ENCODE measurements around the gene KLHL13. TPM values are rescaled to one million over a fixed set of nuclear protein-coding genes. Genes with fewer than 3 reads are reported as not detected.
A peak's percentile ranks its signal among the peaks of the same experiment; 100 is the strongest.
"Not testable (repeated sequence)": the region's sequence is repeated elsewhere in the genome, so short reads cannot be mapped to it uniquely, and the experiment has no call there.

The KLHL13 gene
- total RNA-seq, 2 donors from 2014 or later = 1.3 to 1.6 TPM

DNA sequence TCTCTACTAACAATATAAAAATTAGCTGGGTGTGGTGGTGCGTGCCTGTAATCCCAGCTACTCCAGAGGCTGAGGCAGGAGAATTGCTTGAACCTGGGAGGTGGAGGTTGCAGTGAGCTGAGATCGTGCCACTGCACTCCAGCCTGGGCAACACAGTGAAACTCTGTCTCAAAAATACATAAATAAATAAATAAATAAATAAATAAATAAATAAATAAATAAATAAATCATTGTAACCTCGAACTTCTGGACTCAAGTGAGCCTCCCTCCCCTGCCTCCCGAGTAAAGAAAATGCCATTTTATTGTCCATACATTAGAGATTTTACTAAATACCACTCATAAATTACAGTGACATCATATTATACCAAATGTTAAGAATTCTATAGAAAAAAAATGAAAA lies 7.6 kb upstream of the KLHL13 start:
- H3K4me1 Mint-ChIP-seq (ENCODE audit: low read depth); H3K36me3 Mint-ChIP-seq (ENCODE audit: insufficient read depth in 2 of 2); H3K27me3 Mint-ChIP-seq (ENCODE audit: low read depth); H3K4me3 Mint-ChIP-seq; H3K9me3 Mint-ChIP-seq; ATAC-seq (replicated peaks in 1 of 2); DNase-seq; H3K27ac Mint-ChIP-seq: not testable (repeated sequence)

DNA sequence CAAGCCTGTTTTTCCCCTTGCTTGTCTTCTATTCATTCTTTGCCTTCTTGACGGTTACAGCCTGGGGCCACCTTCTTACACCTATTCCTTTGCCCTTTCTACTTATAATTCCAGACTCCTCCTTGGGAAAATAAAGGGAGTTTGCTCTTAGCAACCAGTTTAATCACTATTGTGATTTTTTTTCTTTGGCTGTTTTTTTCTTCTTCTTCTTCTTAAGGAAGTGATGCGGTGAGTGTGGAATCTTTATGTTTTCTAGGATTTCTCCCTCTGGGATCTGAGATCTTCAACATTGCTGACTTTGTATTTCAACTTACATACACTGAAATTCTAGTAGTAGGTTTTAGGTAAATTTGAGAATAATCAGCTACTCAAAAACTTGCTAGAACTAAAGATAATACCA lies 1.1 kb upstream of the KLHL13 start:
- no peak for DNase-seq
- Mint-ChIP-seq H3K36me3 (ENCODE audit: insufficient read depth in 2 of 2) (peaks cover 0 to 3% of the 10 kb centered on the region in 2 donors), H3K4me1 (ENCODE audit: low read depth) (peaks cover 11% of the 10 kb centered on the region), H3K27ac (no peak overlapping the region), H3K27me3 (ENCODE audit: low read depth) (peaks cover 29% of the 10 kb centered on the region), H3K9me3 (no peaks in the 10 kb centered on the region), H3K4me3 (peak overlapping the region; percentile 10 to 72)
- no peak for ATAC-seq (replicated peaks in 1 of 2)

DNA sequence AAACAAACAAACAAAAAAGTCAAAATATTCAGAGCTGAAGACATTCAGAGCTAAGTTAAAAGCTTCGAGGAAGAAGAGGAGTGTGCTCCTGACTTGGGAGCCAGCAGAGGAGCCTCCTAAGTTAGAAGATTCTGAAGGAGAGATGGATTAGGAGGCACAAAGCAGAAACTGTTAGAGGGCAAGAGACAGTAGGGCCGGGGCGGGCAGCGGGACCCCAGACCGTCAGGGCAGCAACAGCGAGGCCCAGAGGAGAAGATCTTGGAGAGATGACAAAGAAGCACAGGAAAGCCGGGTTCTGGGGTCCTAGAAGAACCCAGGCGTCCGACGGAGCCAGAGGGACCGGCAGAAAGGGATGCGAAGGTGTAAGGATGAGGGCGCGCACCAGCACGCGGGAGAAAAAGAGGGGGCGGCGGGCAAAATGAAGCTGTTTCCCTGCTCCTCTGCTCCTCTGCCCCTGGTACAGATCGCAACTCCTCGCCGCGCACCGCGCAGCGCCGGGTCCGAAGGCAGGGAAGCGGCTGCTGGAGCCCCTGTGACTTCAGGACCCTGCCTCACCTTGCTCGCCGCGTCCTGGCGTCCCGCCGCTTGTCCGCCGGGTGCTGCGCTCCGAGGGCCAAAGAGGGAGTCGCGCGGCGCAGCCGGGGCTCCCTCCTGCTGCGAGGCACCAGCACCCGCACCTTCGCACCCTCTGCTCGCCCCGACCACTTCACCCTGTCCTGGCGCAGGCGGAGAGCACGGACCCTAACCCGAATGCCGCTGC lies 477 bp downstream of the KLHL13 start:
- Mint-ChIP-seq H3K9me3 (no peaks in the 10 kb centered on the region), H3K4me1 (ENCODE audit: low read depth) (peaks cover 11% of the 10 kb centered on the region), H3K4me3 (peak overlapping the region; percentile 87 to 88), H3K36me3 (ENCODE audit: insufficient read depth in 2 of 2) (peaks cover 0 to 3% of the 10 kb centered on the region in 2 donors), H3K27ac (peak overlapping the region; percentile 79), H3K27me3 (ENCODE audit: low read depth) (peaks cover 27% of the 10 kb centered on the region)
- ATAC-seq (replicated peaks in 1 of 2) (peak; percentile 51 to 69), DNase-seq (peak; percentile 4 to 23)

DNA sequence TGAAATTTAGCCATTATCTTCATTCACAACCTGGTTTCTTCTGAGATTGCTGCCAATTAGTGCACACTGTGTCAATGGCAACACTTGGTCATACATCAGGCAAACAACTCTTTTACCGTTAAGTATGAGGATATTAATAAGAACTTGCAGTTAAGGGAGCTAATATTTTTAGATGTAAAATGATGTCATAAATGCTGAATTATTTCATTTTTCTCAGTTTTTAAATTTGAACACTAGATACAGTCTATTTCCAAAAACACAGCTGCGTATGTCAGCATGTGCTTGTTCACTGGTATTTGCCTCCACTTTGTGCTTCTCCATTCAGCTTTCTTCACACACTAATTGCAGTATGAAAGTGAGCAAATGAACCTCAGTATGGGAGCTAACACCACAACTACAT lies 1.6 kb downstream of the KLHL13 start:
- H3K27ac Mint-ChIP-seq = no peak overlapping the region
- H3K9me3 Mint-ChIP-seq = no peaks in the 10 kb centered on the region
- peaks cover 11% of the 10 kb centered on the region for H3K4me1 Mint-ChIP-seq (ENCODE audit: low read depth)
- peaks cover 0 to 3% of the 10 kb centered on the region in 2 donors for H3K36me3 Mint-ChIP-seq (ENCODE audit: insufficient read depth in 2 of 2)
- H3K27me3 Mint-ChIP-seq (ENCODE audit: low read depth) = peaks cover 23% of the 10 kb centered on the region
- H3K4me3 Mint-ChIP-seq = no peak overlapping the region
- DNase-seq (no peak), ATAC-seq (replicated peaks in 1 of 2) (no peak)

DNA sequence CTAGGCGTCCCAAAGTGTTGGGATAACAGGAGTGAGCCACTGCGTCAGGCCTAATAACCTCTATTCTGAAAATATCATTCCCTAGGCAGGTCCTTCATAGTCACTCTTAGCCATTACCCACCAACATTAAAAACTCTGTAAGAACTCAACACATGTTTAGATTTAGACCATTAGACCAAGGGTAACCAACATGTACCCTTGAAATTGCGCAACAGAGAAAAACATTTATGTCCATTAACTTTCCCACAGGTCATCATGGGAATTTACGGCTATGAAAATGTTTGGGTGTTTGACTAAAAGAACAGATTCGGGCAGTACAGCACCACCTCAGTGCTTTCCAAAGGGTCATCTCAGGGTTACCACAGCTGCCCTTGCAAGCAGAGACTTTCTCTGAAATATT lies 7.5 kb downstream of the KLHL13 start:
- no peak overlapping the region for H3K4me3 Mint-ChIP-seq
- H3K36me3 Mint-ChIP-seq (ENCODE audit: insufficient read depth in 2 of 2) = no peaks in the 10 kb centered on the region
- H3K27me3 Mint-ChIP-seq (ENCODE audit: low read depth) = peaks cover 8% of the 10 kb centered on the region
- no peaks in the 10 kb centered on the region for H3K9me3 Mint-ChIP-seq
- H3K27ac Mint-ChIP-seq = no peak overlapping the region
- H3K4me1 Mint-ChIP-seq (ENCODE audit: low read depth) = no peaks in the 10 kb centered on the region
- DNase-seq = no peak
- ATAC-seq (replicated peaks in 1 of 2) = no peak

DNA sequence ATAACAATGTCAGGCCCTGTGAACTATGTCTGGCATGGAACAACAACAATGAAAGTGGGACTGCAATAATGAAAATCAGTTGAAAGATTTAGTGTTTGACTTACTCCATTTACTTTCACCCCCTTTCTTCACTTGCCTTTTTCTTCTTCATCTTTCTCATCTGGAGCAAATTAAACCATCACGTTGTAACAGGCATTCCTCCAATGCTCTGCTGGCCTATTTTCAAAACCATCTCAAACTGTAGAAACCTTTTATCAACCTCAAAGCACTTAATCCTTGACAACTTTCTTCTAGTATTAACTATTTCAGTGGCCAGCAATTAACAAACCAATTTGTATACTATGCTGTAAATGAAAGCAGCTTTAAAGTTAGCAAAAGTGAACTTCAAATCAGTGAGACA lies 8.3 kb downstream of the KLHL13 start:
- Mint-ChIP-seq H3K27me3 (ENCODE audit: low read depth) (peaks cover 2% of the 10 kb centered on the region), H3K4me3 (no peak overlapping the region), H3K4me1 (ENCODE audit: low read depth) (no peaks in the 10 kb centered on the region), H3K36me3 (ENCODE audit: insufficient read depth in 2 of 2) (no peaks in the 10 kb centered on the region), H3K27ac (no peak overlapping the region), H3K9me3 (no peaks in the 10 kb centered on the region)
- ATAC-seq (replicated peaks in 1 of 2) = no peak
- no peak for DNase-seq

DNA sequence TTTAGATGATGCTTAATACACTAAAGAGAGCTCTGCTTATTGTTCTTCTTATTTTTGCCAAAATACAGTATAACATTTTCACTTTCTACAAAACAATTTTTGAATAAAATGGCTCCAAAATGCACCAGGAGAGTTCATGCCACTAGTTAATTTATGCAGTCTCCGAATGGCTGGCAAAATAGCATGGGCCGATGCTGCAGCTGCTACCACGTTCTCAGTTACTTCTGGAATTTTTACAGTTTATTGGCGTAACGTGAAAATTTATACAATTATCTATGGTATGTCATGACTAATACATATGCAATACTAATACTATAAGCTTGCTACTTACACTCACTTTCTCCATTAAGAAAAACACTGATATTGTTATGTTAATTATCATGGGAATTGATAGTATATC lies 16.5 kb downstream of the KLHL13 start:
- DNase-seq = no peak
- H3K27me3 Mint-ChIP-seq (ENCODE audit: low read depth) = peaks cover 9% of the 10 kb centered on the region
- peaks cover 0 to 2% of the 10 kb centered on the region in 2 donors for H3K9me3 Mint-ChIP-seq
- no peak overlapping the region for H3K4me3 Mint-ChIP-seq
- H3K36me3 Mint-ChIP-seq (ENCODE audit: insufficient read depth in 2 of 2) = no peaks in the 10 kb centered on the region
- no peak overlapping the region for H3K27ac Mint-ChIP-seq
- no peaks in the 10 kb centered on the region for H3K4me1 Mint-ChIP-seq (ENCODE audit: low read depth)
- ATAC-seq (replicated peaks in 1 of 2) = no peak

DNA sequence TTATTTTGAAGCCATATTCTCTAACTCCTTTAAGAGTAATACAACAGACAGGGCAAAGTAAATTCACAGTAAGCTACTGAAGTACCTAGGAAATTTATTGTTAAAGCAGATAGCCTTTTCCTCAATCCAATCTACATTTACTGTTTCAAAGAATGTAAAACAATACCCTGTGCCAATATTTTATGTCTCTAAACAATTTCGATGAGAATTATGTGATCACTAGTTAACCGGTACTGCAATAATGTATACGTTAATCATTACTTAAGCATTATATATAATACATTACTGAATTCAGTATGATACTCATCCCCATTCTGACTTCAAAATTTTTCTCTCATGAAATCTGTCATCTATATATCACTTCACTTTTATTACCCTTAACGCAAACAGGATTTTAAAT lies 28.5 kb downstream of the KLHL13 start:
- ATAC-seq (replicated peaks in 1 of 2) = no peak
- Mint-ChIP-seq H3K9me3 (peaks cover 0 to 4% of the 10 kb centered on the region in 2 donors), H3K36me3 (ENCODE audit: insufficient read depth in 2 of 2) (peaks cover 0 to 2% of the 10 kb centered on the region in 2 donors), H3K4me3 (no peak overlapping the region), H3K27ac (no peak overlapping the region), H3K27me3 (ENCODE audit: low read depth) (no peaks in the 10 kb centered on the region), H3K4me1 (ENCODE audit: low read depth) (no peaks in the 10 kb centered on the region)
- no peak for DNase-seq

DNA sequence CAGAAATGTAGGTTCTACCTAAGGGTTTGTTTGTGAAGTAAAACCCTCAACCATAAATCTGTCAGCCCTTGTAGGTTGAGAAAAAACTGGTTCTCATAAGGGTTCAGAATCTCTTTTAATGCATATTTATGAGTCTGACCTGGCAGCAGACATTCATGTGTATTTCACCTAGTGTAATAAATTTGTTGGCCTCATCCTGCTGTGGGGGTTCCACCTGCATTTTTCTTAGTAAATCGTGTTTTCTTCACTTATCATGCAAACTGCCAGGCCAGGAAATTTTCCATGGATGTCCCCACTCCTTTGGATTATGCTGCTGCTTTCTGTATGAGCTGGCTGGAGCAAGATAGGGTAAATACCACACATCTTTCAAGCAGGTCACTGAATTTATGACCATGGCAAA lies 42.4 kb downstream of the KLHL13 start:
- peaks cover 0 to 2% of the 10 kb centered on the region in 2 donors for H3K36me3 Mint-ChIP-seq (ENCODE audit: insufficient read depth in 2 of 2)
- no peak for DNase-seq
- H3K27ac Mint-ChIP-seq = no peak overlapping the region
- peaks cover 0 to 2% of the 10 kb centered on the region in 2 donors for H3K9me3 Mint-ChIP-seq
- no peak overlapping the region for H3K4me3 Mint-ChIP-seq
- no peak for ATAC-seq (replicated peaks in 1 of 2)
- H3K27me3 Mint-ChIP-seq (ENCODE audit: low read depth) = no peaks in the 10 kb centered on the region
- H3K4me1 Mint-ChIP-seq (ENCODE audit: low read depth) = no peaks in the 10 kb centered on the region

DNA sequence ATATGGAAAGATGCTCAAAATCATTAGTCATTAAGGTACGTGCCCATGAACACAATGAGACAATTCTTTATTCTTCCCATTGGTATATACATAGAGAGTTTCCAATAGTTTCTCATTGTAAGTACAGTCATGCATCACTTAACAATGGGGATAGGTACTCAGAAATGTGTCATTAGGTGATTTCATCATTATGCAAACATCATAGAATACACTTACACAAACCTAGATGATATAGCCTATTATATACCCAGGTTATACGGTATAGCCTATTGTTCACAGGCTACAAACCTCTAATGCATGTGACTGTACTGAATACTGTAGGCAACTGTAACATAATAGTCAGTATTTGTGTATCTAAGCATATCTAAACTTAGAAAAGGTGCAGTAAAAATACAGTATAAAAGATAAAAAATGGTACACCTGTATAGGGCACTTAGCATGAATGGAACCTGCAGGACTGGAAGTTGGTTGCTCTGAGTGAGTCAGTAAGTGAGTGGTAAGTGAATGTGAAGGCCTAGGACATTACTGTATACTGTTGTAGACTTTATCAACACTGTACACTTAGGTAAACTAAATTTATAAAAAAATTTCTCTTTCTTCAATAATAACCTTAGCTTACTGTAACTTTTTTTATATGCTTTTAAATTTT lies 49.6 kb downstream of the KLHL13 start:
- Mint-ChIP-seq H3K27ac (no peak overlapping the region), H3K4me1 (ENCODE audit: low read depth) (no peaks in the 10 kb centered on the region), H3K4me3 (no peak overlapping the region), H3K36me3 (ENCODE audit: insufficient read depth in 2 of 2) (peaks cover 0 to 2% of the 10 kb centered on the region in 2 donors), H3K27me3 (ENCODE audit: low read depth) (no peaks in the 10 kb centered on the region), H3K9me3 (peaks cover 0 to 2% of the 10 kb centered on the region in 2 donors)
- DNase-seq = no peak
- no peak for ATAC-seq (replicated peaks in 1 of 2)

DNA sequence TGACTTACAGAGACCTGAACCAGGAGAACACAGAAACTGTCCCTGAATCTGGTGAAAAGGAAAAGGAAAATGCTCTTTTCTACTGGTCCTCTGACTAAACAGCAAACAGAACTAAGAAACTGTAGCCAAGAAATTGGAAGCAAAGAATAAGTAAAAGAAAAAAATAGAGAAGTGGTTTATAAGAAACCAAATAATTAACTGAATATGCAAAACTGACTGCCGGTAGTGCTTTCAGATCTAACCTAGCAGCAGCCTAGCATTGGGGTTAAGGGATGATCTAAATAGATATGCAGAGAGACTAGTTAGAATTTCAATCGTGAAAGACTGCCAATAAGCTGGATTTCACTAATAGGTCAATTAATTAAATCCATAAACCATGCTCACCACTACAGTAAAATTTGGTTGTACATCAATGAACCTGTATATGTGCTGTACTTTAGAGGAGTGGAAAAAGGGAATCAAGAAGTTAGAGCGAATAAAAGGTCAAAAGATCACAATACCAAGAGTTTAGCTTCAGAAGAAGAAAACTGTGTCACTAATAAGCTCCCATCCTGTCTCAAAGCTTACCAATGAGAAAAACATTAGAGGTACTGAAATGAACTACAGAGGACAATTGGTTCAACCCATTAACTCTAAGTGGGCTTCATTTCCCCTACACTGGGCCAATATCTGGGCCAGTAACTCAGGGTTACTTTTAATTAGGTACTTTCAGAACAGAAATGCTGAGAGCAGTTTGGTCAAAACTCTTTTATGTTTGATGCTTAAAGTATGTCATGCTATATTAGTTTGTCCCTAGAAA lies 53.6 kb downstream of the KLHL13 start:
- no peak for ATAC-seq (replicated peaks in 1 of 2)
- Mint-ChIP-seq H3K27ac (no peak overlapping the region), H3K36me3 (ENCODE audit: insufficient read depth in 2 of 2) (no peaks in the 10 kb centered on the region), H3K4me3 (no peak overlapping the region), H3K4me1 (ENCODE audit: low read depth) (no peaks in the 10 kb centered on the region), H3K27me3 (ENCODE audit: low read depth) (no peaks in the 10 kb centered on the region), H3K9me3 (no peaks in the 10 kb centered on the region)
- DNase-seq = no peak

DNA sequence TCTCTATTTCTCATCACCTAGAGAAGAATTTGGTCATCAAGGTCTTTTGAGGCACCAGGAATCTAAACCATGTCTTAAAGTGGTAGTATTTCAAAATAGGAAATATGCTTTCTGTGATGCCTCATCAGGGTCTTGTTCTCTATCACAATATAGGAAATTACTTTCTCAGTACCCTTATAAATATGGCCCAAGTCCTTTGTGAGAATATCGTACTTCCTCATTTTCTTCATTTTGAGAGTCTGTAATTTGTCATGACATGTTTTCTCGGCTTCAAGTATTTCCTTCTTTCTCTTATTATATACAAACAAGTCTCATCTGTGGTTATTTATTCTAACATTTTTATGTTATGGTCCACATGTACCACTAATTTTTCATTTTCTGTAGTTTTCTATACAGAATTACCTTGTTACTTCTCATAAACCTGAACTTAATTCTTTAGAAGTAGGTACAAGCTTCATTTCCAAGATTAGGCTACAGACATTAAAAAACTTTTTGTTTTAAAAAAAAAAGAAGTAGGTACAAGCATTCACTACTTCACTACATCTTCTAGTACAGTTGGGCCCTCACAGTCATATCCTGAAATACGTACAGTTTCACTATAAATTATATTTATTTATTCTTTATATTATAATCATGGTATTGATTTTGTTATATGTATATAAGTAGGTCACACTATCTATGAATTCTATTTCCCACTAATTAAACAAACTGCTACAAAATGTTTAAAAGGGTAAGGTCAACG lies 54.4 kb downstream of the KLHL13 start:
- Mint-ChIP-seq H3K36me3 (ENCODE audit: insufficient read depth in 2 of 2) (no peaks in the 10 kb centered on the region), H3K9me3 (no peaks in the 10 kb centered on the region), H3K4me1 (ENCODE audit: low read depth) (no peaks in the 10 kb centered on the region), H3K4me3 (no peak overlapping the region), H3K27me3 (ENCODE audit: low read depth) (no peaks in the 10 kb centered on the region), H3K27ac (no peak overlapping the region)
- DNase-seq = no peak
- ATAC-seq (replicated peaks in 1 of 2) = no peak

DNA sequence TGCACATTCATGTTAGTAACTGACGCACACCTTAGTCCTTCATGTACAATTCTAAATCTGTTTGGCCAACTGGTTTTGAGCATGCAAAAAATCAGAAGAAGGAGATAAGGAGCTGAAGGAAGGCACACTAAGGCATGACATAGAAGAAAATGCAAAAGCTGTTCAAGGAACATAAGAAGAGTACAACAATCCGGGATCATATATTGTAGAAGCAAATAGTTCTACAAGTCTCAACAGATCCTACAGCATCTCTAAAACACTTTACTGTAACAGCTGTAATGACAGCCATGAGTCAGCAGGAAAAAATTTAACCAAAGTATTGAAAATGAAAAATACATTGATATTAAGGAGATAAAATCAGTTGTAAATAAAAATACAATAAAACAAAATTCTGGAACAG lies 57.7 kb downstream of the KLHL13 start:
- H3K27ac Mint-ChIP-seq = no peak overlapping the region
- ATAC-seq (replicated peaks in 1 of 2) = no peak
- no peak for DNase-seq
- no peaks in the 10 kb centered on the region for H3K27me3 Mint-ChIP-seq (ENCODE audit: low read depth)
- no peaks in the 10 kb centered on the region for H3K36me3 Mint-ChIP-seq (ENCODE audit: insufficient read depth in 2 of 2)
- no peaks in the 10 kb centered on the region for H3K9me3 Mint-ChIP-seq
- H3K4me1 Mint-ChIP-seq (ENCODE audit: low read depth) = no peaks in the 10 kb centered on the region
- H3K4me3 Mint-ChIP-seq = no peak overlapping the region

All from activated T-cell treated with anti-CD3 and anti-CD28 coated beads, Interleukin-2, amount 50 U/mL, for 72 hours (primary cell).